PC-3 (cell line): ENCODE data around the gene G6PC1. TPM values are rescaled to one million over a fixed set of nuclear protein-coding genes. Genes with fewer than 3 reads are reported as not detected.

Source experiments
- ATAC-seq: fragments of 200-7000 bp; cut with Tn5 transposase; 2 replicates; pipeline ENCODE4 v1.9.1; 2020; ENCODE audit warnings: mild to moderate bottlenecking, moderate library complexity
- BruUV-seq: library from RNA; stranded (reverse); fragments of 400-500 nt; replicated peaks from 2 replicates; lab custom pipeline; 2021; lab: Mats Ljungman, UMichigan
- CTCF ChIA-PET: fragments of 300-600 bp; sonication (Branson Sonifier 250); formaldehyde crosslinking; loops from one replicate; lab custom pipeline; 2022; ENCODE audit warnings: antibody characterized with exemption; lab: Charles Lee
- POLR2A ChIA-PET: fragments of 300-600 bp; sonication (Branson Sonifier 250); formaldehyde crosslinking; loops from one replicate; lab custom pipeline; 2022; ENCODE audit warnings: antibody characterized with exemption; ENCODE audit not compliant: unreplicated experiment; lab: Charles Lee
- DNase-seq: peaks from one replicate; pipeline ENCODE4 v3.0.0-alpha.2; 2015
- H2AFZ ChIP-seq: fragments of 300-600 bp; sonication (generic); 2 replicates; pipeline ENCODE4 v1.6.0; 2016; ENCODE audit warnings: antibody characterized with exemption, low read length
- H3F3A ChIP-seq: fragments of 300-600 bp; sonication (generic); one replicate; pipeline ENCODE4 v1.6.0; 2017; ENCODE audit warnings: antibody characterized with exemption, low read length, control low read depth, mild to moderate bottlenecking; ENCODE audit not compliant: unreplicated experiment
- H3K27ac ChIP-seq: fragments of 300-600 bp; sonication (generic); 2 replicates; pipeline ENCODE4 v1.5.1; 2016; ENCODE audit warnings: mild to moderate bottlenecking, low read length
- H3K27me3 ChIP-seq: fragments of 300-600 bp; sonication (generic); 2 replicates; pipeline ENCODE4 v1.6.1; 2016; ENCODE audit warnings: low read length, mixed read lengths
- H3K36me3 ChIP-seq: fragments of 300-600 bp; sonication (generic); 2 replicates; pipeline ENCODE4 v1.6.1; 2016; ENCODE audit warnings: low read depth, mixed run types, low read length, mixed read lengths
- H3K4me1 ChIP-seq: fragments of 300-600 bp; sonication (generic); 2 replicates; pipeline ENCODE4 v1.5.1; 2016; ENCODE audit warnings: low read length; ENCODE audit not compliant: insufficient read depth
- H3K4me2 ChIP-seq: fragments of 300-600 bp; sonication (generic); 2 replicates; pipeline ENCODE4 v1.6.0; 2016; ENCODE audit warnings: low read length
- H3K4me3 ChIP-seq: fragments of 300-600 bp; sonication (generic); 2 replicates; pipeline ENCODE4 v1.5.1; 2016; ENCODE audit warnings: mild to moderate bottlenecking, low read length, mixed read lengths
- H3K79me2 ChIP-seq: fragments of 300-600 bp; sonication (generic); 2 replicates; pipeline ENCODE4 v1.6.1; 2017; ENCODE audit warnings: low read length, mixed read lengths
- H3K9ac ChIP-seq: fragments of 300-600 bp; sonication (generic); 2 replicates; pipeline ENCODE4 v1.6.0; 2016; ENCODE audit warnings: mild to moderate bottlenecking, low read length
- H3K9me2 ChIP-seq: fragments of 300-600 bp; sonication (generic); replicated peaks from 2 replicates; pipeline ENCODE4 v1.6.1; 2016; ENCODE audit warnings: mixed run types, low read length, mixed read lengths
- H3K9me3 ChIP-seq: fragments of 300-600 bp; sonication (generic); 2 replicates; pipeline ENCODE4 v1.6.1; 2016; ENCODE audit warnings: low read length, mixed read lengths
- H4K20me1 ChIP-seq: fragments of 300-600 bp; sonication (generic); 2 replicates; pipeline ENCODE4 v1.6.1; 2016; ENCODE audit warnings: low read length, mixed read lengths
- CTCF ChIP-seq: fragments of 300-600 bp; sonication (generic); conservative IDR thresholded peaks from 2 replicates; pipeline ENCODE4 v1.5.1; 2017; ENCODE audit warnings: antibody characterized with exemption, low read depth, mild to moderate bottlenecking, low read length
- EZH2 ChIP-seq: fragments of 300-600 bp; sonication (generic); IDR thresholded peaks from one replicate; pipeline ENCODE4 v1.6.1; 2017; ENCODE audit warnings: antibody characterized with exemption, mild to moderate bottlenecking, low read length; ENCODE audit not compliant: unreplicated experiment
- EZH2phosphoT487 ChIP-seq: fragments of 300-600 bp; sonication (generic); IDR thresholded peaks from 2 replicates; pipeline ENCODE4 v1.6.1; 2018; ENCODE audit warnings: mild to moderate bottlenecking, antibody characterized with exemption, low read length, borderline replicate concordance
- intact Hi-C: fragments of 100-400 bp; cut with micrococcal nuclease; formaldehyde crosslinking; loops from 2 replicates; pipeline ENCODE4 v1.9.0; 2023
- total RNA-seq: library from RNA; depleted of rRNA; stranded (reverse); fragments of >200 nt; gene quantifications from 2 replicates; pipeline ENCODE4 v1.2.3, GENCODE V29; 2014; rRNA removed

The G6PC1 gene
- total RNA-seq, 1 experiment from 2014 or later = not detected

- H2AFZ ChIP-seq = no peak overlapping the region
- no peaks in the 10 kb centered on the region for H3K9me3 ChIP-seq
- no peaks in the 10 kb centered on the region for H3K79me2 ChIP-seq
- no peaks in the 10 kb centered on the region for H3K27me3 ChIP-seq
- intact Hi-C loops = no loop called here
- H3F3A ChIP-seq = no peaks in the 10 kb centered on the region
- no peaks in the 10 kb centered on the region for H4K20me1 ChIP-seq
- no TSS peak for BruUV-seq
- POLR2A ChIA-PET = no interaction called here
- H3K36me3 ChIP-seq = peaks cover 7% of the 10 kb centered on the region
- no peaks in the 10 kb centered on the region for H3K4me1 ChIP-seq
- ATAC-seq (no peak), DNase-seq (no peak)
- no peak overlapping the region for H3K4me3 ChIP-seq
- CTCF ChIA-PET = no interaction called here
- H3K4me2 ChIP-seq = no peak overlapping the region
- no peaks in the 10 kb centered on the region for H3K9me2 ChIP-seq
- TF ChIP-seq CTCF (no peak), EZH2phosphoT487 (no peak), EZH2 (no peak)
- H3K9ac ChIP-seq = no peak overlapping the region
- no peak overlapping the region for H3K27ac ChIP-seq
Measured at GRCh38 chr17:42950044-42950783, 49.6 kb downstream of the G6PC1 start.

Other genes with a start within 250 kb of the G6PC1 start
- gene TUBG2, start 241.5 kb upstream of the G6PC1 start, total RNA-seq = 6.0 and 7.1 TPM in 2 replicates
- 20.1 and 27.8 TPM in 2 replicates for gene PLEKHH3, start 223.8 kb upstream of the G6PC1 start, total RNA-seq
- gene CCR10, start 219.0 kb upstream of the G6PC1 start, total RNA-seq = 0.58 TPM in 1 of 2 replicates, not detected in the other
- gene CNTNAP1, start 218.3 kb upstream of the G6PC1 start, total RNA-seq = 4.6 and 6.6 TPM in 2 replicates
- 5.8 and 13.7 TPM in 2 replicates for gene EZH1, start 155.8 kb upstream of the G6PC1 start, total RNA-seq
- not detected in 2 replicates for gene RAMP2, start 139.6 kb upstream of the G6PC1 start, total RNA-seq
- 56.7 and 62.0 TPM in 2 replicates for gene VPS25, start 127.3 kb upstream of the G6PC1 start, total RNA-seq
- gene WNK4, start 120.2 kb upstream of the G6PC1 start, total RNA-seq = 13.0 and 17.4 TPM in 2 replicates
- 44.6 and 49.6 TPM in 2 replicates for gene COA3, start 102.1 kb upstream of the G6PC1 start, total RNA-seq
- gene CNTD1, start 101.9 kb upstream of the G6PC1 start, total RNA-seq = not detected in 2 replicates
- gene BECN1, start 76.5 kb upstream of the G6PC1 start, total RNA-seq = 84.0 and 93.7 TPM in 2 replicates
- gene PSME3, start 67.4 kb upstream of the G6PC1 start, total RNA-seq = 107 and 123 TPM in 2 replicates
- 0.63 and 1.4 TPM in 2 replicates for gene AOC2, start 56.2 kb upstream of the G6PC1 start, total RNA-seq
- gene AOC3, start 49.6 kb upstream of the G6PC1 start, total RNA-seq = 0.26 and 0.35 TPM in 2 replicates
- 32.5 and 34.7 TPM in 2 replicates for gene AARSD1, start 63.7 kb downstream of the G6PC1 start, total RNA-seq
- gene PTGES3L, start 79.3 kb downstream of the G6PC1 start, total RNA-seq = 0.52 and 0.55 TPM in 2 replicates
- gene RUNDC1, start 79.8 kb downstream of the G6PC1 start, total RNA-seq = 9.5 and 15.6 TPM in 2 replicates
- gene RPL27, start 97.6 kb downstream of the G6PC1 start, total RNA-seq = 667 and 784 TPM in 2 replicates
- gene IFI35, start 106.0 kb downstream of the G6PC1 start, total RNA-seq = 8.7 and 12.3 TPM in 2 replicates
- gene VAT1, start 121.6 kb downstream of the G6PC1 start, total RNA-seq = 62.4 and 68.1 TPM in 2 replicates
- gene RND2, start 124.4 kb downstream of the G6PC1 start, total RNA-seq = 0.12 and 0.29 TPM in 2 replicates
- gene BRCA1, start 224.6 kb downstream of the G6PC1 start, total RNA-seq = 31.8 and 36.3 TPM in 2 replicates